ENCODE data around the gene MRPL53.
"Not testable (repeated sequence)": the region's sequence is repeated elsewhere in the genome, so short reads cannot be mapped to it uniquely, and the experiment has no call there.

The MRPL53 gene

DNA sequence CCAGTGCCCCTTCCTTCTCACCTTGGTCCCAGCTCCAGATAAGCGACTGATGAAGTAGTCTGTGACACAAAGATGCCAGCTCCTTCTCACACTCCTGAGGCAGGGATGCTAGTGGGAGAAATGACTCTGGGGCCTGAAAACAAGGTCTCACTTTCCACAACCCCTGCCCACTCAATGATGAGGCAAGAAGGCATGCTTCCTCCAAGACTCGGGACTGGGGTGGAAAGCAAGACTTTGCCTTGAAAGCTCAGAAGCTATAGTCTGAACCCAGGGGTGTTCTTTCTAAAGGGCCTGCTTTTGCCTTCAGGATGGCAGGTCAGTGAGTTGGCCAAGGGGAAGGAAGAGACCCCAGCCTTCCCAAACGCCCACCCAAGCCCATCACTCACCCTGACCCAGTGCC lies 9.0 kb upstream of the MRPL53 start:
- DNase-seq (no peak), ATAC-seq (replicated peaks) (no peak)
- Mint-ChIP-seq H3K27ac (no peak overlapping the region), H3K36me3 (peaks cover 21 to 31% of the 10 kb centered on the region in 2 donors), H3K9me3 (no peaks in the 10 kb centered on the region), H3K27me3 (no peaks in the 10 kb centered on the region), H3K4me1 (peaks cover 23 to 36% of the 10 kb centered on the region in 2 donors), H3K4me3 (peak overlapping the region; percentile 93 to 99)

DNA sequence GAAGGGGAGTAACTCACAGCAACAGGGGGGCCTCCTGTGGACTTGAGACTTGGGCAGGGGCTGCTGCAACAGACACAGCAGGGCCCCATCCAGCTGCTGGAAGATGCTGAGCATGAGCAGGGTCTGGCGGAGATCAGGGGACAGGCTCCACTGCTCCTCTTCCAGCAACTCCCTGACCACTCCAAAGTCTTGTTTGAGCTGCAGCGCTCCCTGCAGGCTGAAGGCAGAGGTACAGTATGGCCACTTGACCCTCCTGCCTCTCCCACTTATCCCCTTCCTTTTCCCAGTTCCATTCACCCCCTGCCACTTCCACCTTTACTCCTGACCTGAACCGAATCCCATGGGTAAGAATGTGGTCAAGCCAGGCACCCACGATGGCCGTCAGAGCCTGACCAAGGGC lies 2.4 kb upstream of the MRPL53 start:
- H3K4me3 Mint-ChIP-seq, result no peak overlapping the region
- H3K27ac Mint-ChIP-seq, result peak overlapping the region; percentile 15
- H3K4me1 Mint-ChIP-seq, result peaks cover 14 to 42% of the 10 kb centered on the region in 2 donors
- H3K36me3 Mint-ChIP-seq, result peaks cover 32 to 45% of the 10 kb centered on the region in 2 donors
- no peaks in the 10 kb centered on the region for H3K9me3 Mint-ChIP-seq
- no peaks in the 10 kb centered on the region for H3K27me3 Mint-ChIP-seq
- ATAC-seq (replicated peaks) (no peak), DNase-seq (no peak)

DNA sequence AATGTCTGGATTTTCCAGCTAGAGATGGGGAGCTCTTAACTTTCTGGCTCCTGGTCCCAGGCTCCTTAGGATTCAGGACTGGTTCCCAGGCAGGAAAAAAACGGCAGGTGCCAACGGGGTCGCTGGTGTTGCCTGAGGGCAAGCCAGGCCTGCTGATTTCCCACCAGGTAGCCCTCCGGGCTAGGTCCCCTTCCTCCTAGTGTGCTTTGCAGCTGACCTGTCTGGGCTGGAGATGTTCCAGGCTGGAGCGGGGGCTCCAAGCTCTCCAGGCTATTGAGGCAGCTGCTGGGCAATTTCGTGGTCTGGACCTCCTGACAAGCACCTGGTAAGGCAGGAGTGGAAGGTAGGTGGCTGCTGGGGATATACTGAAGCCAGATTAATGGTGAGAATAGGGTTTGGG lies 2.0 kb upstream of the MRPL53 start:
- Mint-ChIP-seq H3K27ac (no peak overlapping the region), H3K27me3 (no peaks in the 10 kb centered on the region), H3K9me3 (no peaks in the 10 kb centered on the region), H3K36me3 (peaks cover 32 to 47% of the 10 kb centered on the region in 2 donors), H3K4me3 (peak overlapping the region in 1 of 2 donors; percentile 19), H3K4me1 (peaks cover 16 to 44% of the 10 kb centered on the region in 2 donors)
- no peak for DNase-seq
- no peak for ATAC-seq (replicated peaks)

DNA sequence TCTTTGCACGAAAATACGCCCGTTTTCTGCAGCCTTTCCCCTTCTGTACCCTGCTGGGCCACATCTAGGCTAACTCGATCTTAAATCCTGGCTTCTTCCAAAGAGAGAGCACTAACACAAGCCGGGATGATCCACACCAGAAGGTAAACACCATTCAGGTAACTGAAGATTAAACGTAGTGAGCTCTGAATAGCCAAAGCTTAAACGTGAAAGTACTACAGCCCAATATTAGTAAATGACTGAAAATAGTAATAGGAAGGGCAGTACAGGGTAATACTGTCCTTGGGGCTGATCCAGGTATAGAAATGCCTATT lies 422 bp upstream of the MRPL53 start:
- H3K4me1 Mint-ChIP-seq, result peaks cover 16 to 44% of the 10 kb centered on the region in 2 donors
- H3K27ac Mint-ChIP-seq, result peak overlapping the region; percentile 99
- H3K27me3 Mint-ChIP-seq, result no peaks in the 10 kb centered on the region
- peaks cover 29 to 42% of the 10 kb centered on the region in 2 donors for H3K36me3 Mint-ChIP-seq
- H3K4me3 Mint-ChIP-seq, result peak overlapping the region; percentile 97 to 98
- no peaks in the 10 kb centered on the region for H3K9me3 Mint-ChIP-seq
- DNase-seq (no peak), ATAC-seq (replicated peaks) (no peak)

DNA sequence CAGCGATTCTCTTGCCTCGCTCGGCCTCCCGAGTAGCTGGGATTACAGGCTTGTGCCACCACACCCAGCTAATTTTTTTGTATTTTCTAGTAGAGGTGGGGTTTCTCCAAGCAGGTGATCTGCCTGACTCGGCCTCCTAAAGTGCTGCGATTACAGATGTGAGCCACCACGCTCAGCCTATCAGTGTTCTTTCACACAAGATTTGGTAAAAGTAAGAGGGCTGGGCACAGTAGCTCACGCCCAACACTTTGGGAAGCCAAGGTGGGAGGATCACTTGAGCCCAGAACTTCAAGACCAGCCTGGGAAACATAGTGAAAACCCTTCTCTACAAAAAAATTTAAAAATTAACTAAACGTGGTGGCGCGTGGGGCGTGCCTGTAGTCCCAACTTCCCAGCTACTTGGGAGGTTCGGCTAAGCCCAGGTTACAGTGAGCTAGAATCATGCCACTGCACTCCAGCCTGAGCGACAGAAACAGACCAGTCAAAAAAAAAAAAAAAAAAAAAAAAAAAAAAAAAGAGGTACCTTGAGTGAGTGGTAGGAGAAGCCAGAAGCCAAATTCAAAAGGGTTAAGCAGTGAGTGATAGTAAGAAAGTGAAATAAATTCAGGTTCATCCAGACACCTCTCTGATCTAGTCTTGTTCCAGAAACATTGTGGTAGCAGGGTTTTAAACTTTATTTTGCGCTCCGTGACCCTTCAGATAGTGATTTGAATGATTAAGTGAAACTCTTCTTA lies 981 bp downstream of the MRPL53 start:
- H3K4me3 Mint-ChIP-seq, result peak overlapping the region; percentile 97 to 98
- ATAC-seq (replicated peaks) (peak; percentile 0 to 3), DNase-seq (no peak)
- H3K4me1 Mint-ChIP-seq, result peaks cover 13 to 39% of the 10 kb centered on the region in 2 donors
- H3K36me3 Mint-ChIP-seq, result peaks cover 24 to 37% of the 10 kb centered on the region in 2 donors
- H3K27me3 Mint-ChIP-seq, result no peaks in the 10 kb centered on the region
- peak overlapping the region; percentile 99 for H3K27ac Mint-ChIP-seq
- H3K9me3 Mint-ChIP-seq, result no peaks in the 10 kb centered on the region

DNA sequence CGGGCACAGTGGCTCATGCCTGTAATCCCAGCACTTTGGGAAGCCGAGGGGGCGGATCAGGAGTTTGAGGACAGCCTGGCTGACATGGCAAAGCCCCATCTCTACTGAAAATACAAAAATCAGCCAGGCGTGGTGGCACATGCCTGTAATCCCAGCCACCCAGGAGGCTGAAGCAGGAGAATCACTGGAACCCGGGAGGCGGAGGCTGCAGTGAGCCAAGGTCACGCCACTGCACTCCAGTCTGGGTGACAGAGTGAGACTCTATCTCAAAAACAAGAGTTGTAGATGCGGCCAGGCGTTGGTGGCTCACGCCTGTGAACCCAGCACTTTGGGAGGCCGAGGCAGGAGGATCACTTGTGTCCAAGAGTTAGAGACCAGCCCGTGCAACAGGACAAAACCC lies 1.7 kb downstream of the MRPL53 start:
- not testable (repeated sequence) for ATAC-seq (replicated peaks); H3K9me3 Mint-ChIP-seq; H3K27me3 Mint-ChIP-seq; DNase-seq
- Mint-ChIP-seq H3K4me1 (peaks cover 13 to 39% of the 10 kb centered on the region in 2 donors), H3K4me3 (peak overlapping the region in 1 of 2 donors; percentile 39), H3K27ac (peak overlapping the region; percentile 91), H3K36me3 (peaks cover 24 to 36% of the 10 kb centered on the region in 2 donors)

DNA sequence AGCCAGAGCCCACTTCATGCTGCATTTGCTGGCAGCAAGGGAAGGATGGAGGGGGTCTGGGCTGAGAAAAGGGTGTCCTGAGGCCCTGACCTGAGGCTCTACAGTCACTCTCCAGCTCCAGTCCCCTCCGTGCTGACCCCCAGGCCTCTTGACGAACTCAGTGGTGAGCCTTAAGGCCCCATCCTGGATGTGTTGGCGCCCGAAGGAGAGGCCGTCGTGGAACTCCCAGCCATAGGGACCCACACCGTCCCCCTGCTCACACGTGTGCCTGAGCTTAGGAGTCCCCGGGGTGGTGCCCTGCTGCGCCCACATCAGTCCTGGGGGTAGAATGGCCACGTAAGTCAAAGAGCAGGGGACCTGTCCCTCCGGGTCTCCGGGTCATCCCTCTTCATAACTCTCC lies 8.1 kb downstream of the MRPL53 start:
- Mint-ChIP-seq H3K4me3 (peak overlapping the region; percentile 95 to 100), H3K9me3 (no peaks in the 10 kb centered on the region), H3K27me3 (no peaks in the 10 kb centered on the region), H3K27ac (peak overlapping the region; percentile 90), H3K4me1 (peaks cover 16 to 41% of the 10 kb centered on the region in 2 donors), H3K36me3 (peaks cover 16 to 32% of the 10 kb centered on the region in 2 donors)
- DNase-seq (no peak), ATAC-seq (replicated peaks) (peak in 1 of 2 donors; percentile 6)

DNA sequence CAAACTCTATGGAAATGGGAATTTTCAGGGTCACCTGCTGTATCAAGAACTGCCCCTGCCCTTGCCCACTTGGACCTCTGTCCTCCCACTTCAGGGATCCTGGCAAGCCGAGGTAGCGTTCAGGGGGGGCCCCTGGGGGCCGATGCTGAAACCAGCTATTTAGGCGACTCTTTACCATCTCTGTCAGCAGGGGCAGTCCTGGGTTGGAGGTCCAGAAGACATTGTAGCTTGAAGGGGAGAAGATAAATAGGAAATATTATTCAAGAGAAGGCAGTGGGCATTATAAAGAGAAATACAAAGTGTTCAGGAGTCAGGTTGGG lies 9.7 kb downstream of the MRPL53 start:
- Mint-ChIP-seq H3K9me3 (no peaks in the 10 kb centered on the region), H3K27ac (peak overlapping the region; percentile 60), H3K36me3 (peaks cover 16 to 32% of the 10 kb centered on the region in 2 donors), H3K27me3 (no peaks in the 10 kb centered on the region), H3K4me1 (peaks cover 22 to 49% of the 10 kb centered on the region in 2 donors), H3K4me3 (no peak overlapping the region)
- DNase-seq (no peak), ATAC-seq (replicated peaks) (no peak)

DNA sequence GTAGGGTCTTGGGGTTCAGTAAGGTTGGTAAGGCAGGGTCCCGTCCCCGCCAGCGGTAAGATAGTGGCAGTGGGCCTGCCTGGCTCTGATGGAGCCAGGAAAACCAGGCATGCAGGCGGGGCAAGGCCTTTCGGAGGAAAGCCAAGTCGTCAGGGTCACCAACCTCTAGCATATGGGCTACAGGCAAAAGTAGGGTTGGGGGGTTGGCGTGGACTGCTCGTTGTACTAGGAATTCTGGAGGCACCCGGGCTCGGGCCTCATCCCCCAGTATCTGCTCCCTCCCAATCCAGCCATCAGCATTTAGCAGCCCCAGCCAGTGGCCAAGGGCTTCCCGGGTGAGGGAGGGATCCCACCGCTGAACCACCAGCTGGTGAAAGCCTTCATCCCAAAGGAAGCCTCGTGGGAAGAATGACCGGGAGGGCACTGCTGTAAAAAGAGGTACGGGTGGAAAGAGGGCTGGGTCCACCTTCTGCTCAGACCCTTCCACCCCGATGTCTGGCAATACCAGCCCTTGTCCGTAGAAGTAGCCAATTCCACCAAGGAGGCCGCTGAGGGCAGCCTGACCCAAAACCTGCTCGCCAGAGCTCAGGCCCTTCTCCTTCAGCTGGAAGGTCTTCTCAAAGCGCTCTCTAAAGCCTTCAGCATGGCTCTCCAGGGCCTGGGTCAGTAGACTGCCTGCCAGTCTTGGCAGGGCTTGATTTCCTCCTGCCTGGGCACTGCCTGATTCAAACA lies 10.3 kb downstream of the MRPL53 start:
- no peaks in the 10 kb centered on the region for H3K27me3 Mint-ChIP-seq
- no peak overlapping the region for H3K4me3 Mint-ChIP-seq
- no peak for ATAC-seq (replicated peaks)
- H3K36me3 Mint-ChIP-seq, result peaks cover 17 to 33% of the 10 kb centered on the region in 2 donors
- H3K9me3 Mint-ChIP-seq, result no peaks in the 10 kb centered on the region
- peaks cover 23 to 51% of the 10 kb centered on the region in 2 donors for H3K4me1 Mint-ChIP-seq
- no peak for DNase-seq
- H3K27ac Mint-ChIP-seq, result peak overlapping the region; percentile 73

DNA sequence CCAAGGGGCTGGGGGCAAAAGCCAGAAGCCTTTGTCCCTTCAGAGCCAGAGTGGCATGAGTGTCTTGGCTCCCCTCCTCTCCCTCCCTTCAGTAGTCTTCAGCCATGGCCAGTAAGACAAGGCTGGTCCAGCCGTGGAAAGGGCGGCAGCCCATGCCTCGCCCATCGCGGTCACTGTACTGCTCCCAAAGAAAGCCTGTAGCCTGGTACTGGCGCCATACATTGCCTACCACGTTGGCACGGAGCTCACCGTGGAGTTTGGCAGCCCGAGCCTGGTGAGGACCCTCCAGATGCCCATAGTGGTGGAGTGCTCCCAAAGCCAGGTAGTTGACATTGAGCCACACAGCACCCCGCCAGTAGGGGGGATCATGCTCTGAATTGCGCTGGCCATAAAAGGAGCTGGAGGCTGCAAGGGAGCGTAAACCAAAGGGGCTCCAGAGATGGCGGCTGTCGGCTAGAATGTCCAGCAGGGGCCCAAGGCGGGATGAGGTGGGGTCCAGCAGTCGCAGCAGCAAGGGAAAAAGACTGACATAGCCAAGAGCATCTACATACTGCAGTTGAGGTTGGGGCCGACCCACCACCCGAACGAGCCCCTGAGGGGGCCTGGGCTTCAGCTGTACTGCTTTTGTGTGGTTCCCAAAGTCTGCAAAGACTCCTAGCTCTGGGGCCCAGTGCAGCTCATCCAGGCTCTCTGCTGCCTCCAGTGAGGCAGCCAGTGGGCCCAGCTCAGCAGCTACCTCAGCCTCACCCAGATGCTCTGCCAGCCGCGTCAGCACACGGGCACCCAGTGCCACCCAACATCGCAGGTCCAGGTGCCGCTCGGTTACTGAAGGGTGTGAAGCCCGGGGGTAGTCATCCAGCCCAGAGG lies 11.1 kb downstream of the MRPL53 start:
- DNase-seq, result no peak
- Mint-ChIP-seq H3K27me3 (no peaks in the 10 kb centered on the region), H3K9me3 (no peaks in the 10 kb centered on the region), H3K36me3 (peaks cover 18 to 41% of the 10 kb centered on the region in 2 donors), H3K4me1 (peaks cover 28 to 59% of the 10 kb centered on the region in 2 donors), H3K4me3 (no peak overlapping the region), H3K27ac (peak overlapping the region; percentile 73)
- ATAC-seq (replicated peaks), result no peak

DNA sequence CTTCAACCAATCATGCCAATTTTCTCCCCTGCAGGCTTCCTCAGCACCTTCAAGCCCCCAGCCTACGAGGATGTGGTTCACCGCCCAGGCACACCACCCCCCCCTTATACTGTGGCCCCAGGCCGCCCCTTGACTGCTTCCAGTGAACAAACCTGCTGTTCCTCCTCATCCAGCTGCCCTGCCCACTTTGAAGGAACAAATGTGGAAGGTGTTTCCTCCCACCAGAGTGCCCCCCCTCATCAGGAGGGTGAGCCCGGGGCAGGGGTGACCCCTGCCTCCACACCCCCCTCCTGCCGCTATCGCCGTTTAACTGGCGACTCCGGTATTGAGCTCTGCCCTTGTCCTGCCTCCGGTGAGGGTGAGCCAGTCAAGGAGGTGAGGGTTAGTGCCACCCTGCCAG lies 12.3 kb downstream of the MRPL53 start:
- Mint-ChIP-seq H3K27ac (peak overlapping the region; percentile 39), H3K4me3 (peak overlapping the region; percentile 84 to 94), H3K36me3 (peaks cover 23 to 52% of the 10 kb centered on the region in 2 donors), H3K4me1 (peaks cover 39 to 71% of the 10 kb centered on the region in 2 donors)
- DNase-seq; H3K27me3 Mint-ChIP-seq; H3K9me3 Mint-ChIP-seq; ATAC-seq (replicated peaks): not testable (repeated sequence)

DNA sequence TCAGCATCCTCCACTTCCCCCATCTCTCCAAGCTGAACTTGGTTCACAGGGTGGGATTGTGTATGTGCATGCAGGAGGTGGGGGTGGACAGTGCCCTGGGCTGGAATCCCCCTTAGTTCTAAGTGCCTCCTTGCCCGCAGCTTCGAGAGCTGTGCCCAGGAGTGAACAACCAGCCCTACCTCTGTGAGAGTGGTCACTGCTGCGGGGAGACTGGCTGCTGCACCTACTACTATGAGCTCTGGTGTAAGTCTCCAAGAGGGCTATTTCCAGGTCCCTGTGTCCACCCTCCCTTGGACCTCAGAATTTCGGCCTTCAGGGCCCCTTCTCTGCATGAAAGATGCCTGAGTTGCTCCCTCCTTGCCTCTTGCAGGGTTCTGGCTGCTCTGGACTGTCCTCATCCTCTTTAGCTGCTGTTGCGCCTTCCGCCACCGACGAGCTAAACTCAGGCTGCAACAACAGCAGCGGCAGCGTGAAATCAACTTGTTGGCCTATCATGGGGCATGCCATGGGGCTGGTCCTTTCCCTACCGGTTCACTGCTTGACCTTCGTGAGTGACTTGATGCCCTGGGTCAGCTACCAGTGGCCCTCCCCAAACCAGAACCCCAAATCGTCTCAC lies 12.9 kb downstream of the MRPL53 start:
- not testable (repeated sequence) for ATAC-seq (replicated peaks); H3K9me3 Mint-ChIP-seq; DNase-seq; H3K27me3 Mint-ChIP-seq
- Mint-ChIP-seq H3K4me1 (peaks cover 41 to 74% of the 10 kb centered on the region in 2 donors), H3K27ac (peak overlapping the region; percentile 39), H3K36me3 (peaks cover 25 to 55% of the 10 kb centered on the region in 2 donors), H3K4me3 (peak overlapping the region; percentile 84 to 94)

DNA sequence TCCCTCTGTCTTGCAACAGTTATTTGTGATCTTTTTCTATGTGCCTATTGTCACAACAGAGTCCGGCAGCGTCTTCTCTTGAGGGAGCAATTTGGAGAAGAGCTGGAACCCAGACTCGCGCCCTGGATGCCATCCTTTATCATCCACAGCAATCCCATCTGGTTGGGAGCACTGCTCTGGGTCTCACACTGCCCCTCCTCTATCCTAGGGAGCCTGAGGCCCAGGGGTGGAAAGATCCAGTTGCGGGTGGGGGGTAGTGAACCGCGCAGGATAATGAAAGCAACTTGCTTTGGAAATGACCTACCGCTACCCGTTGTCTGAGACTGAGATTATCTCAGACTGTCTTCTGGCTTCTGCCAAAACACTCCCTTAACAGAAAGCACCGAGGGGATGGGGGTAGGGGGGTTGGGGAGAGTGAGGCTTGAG lies 13.5 kb downstream of the MRPL53 start:
- peak overlapping the region; percentile 100 for H3K27ac Mint-ChIP-seq
- H3K9me3 Mint-ChIP-seq, result no peaks in the 10 kb centered on the region
- ATAC-seq (replicated peaks) (no peak), DNase-seq (no peak)
- H3K27me3 Mint-ChIP-seq, result no peaks in the 10 kb centered on the region
- peaks cover 45 to 69% of the 10 kb centered on the region in 2 donors for H3K4me1 Mint-ChIP-seq
- peak overlapping the region; percentile 84 to 94 for H3K4me3 Mint-ChIP-seq
- H3K36me3 Mint-ChIP-seq, result peaks cover 25 to 55% of the 10 kb centered on the region in 2 donors
